Peyer's patch (tissue), 4 donors: ENCODE measurements around the gene DNAJC17. TPM values are rescaled to one million over a fixed set of nuclear protein-coding genes. Genes with fewer than 3 reads are reported as not detected.

Experiments
- DNase-seq, 3 donors: peaks; one replicate each; pipeline ENCODE4 v3.0.0-alpha.2; 2017 to 2019
- H3K27ac ChIP-seq, 4 donors: fragments of 200-600 bp; sonication (generic); one replicate each; pipeline ENCODE4 v1.5.1; 2016 to 2019
- H3K27me3 ChIP-seq, 2 donors: fragments of 200-600 bp; sonication (generic); one replicate each; pipeline ENCODE4 v1.5.1; 2019
- H3K36me3 ChIP-seq, 3 donors: fragments of 200-600 bp; sonication (generic); one replicate each; pipeline ENCODE4 v1.5.1; 2016 to 2019
- H3K4me1 ChIP-seq, 4 donors: fragments of 200-600 bp; sonication (generic); one replicate each; pipeline ENCODE4 v1.5.1; 2016 to 2019
- H3K4me3 ChIP-seq, 4 donors: fragments of 200-600 bp; sonication (generic); 1 replicate in 3 of 4; 2 replicates in 1 of 4; pipeline ENCODE4 v1.5.1; 2016 to 2019; ENCODE audit warnings: mild to moderate bottlenecking in 1 of 4
- H3K9me3 ChIP-seq, 4 donors: fragments of 200-600 bp; sonication (generic); one replicate each; pipeline ENCODE4 v1.5.1; 2016 to 2019; ENCODE audit warnings: mild to moderate bottlenecking in 1 of 4
- POLR2A ChIP-seq, 2 donors: fragments of 450-650 bp; IDR thresholded peaks; one replicate each; pipeline ENCODE4 v1.5.1; 2017; ENCODE audit warnings: antibody characterized with exemption in 2 of 2, mild to moderate bottlenecking in 2 of 2, moderate library complexity in 2 of 2
- total RNA-seq, 4 donors: library from RNA; depleted of rRNA; stranded (reverse); fragments of >200 nt; gene quantifications; one replicate each; pipeline ENCODE4 v1.1.0, GENCODE V29; 2016
- TF ChIP-seq, protein P1 (sequence below), 6 experiments: fragments of 450-650 bp in 4 of 6; fragments of 200-600 bp in 2 of 6; sonication (generic) in 1 of 6; IDR thresholded peaks; one replicate each; pipeline ENCODE4 v1.5.1; 2017 to 2019; ENCODE audit warnings: antibody characterized with exemption in 6 of 6, mild to moderate bottlenecking in 3 of 6, moderate library complexity in 1 of 6

The DNAJC17 gene
- total RNA-seq, 4 donors from 2014 or later, result 26.9 to 37.1 (median 32.9) TPM

DNA sequence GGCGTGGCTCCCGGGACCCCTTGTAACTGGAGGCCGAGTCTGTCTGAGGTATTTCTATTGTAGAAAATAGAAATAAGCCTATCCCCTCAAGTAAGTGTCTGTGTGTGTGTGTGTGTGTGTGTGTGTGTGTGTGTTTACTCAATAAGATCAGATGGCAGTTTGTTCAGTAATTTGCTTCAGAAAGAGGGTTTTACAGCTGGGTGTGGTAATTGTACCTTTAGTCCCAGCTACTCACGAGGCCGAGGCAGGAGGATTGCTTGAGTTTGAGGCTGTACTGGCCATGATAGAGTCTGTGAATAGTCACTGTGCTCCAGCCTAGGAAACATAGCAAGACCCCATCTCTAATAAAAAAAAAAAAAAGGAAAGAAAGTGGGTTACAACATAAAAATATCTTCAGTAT lies 45.3 kb upstream of the DNAJC17 start:
- DNase-seq, result peak in 1 of 3 donors; percentile 75
- Histone ChIP-seq H3K9me3 (no peaks in the 10 kb centered on the region), H3K4me1 (peaks cover 3 to 49% (median 7%) of the 10 kb centered on the region in 4 donors), H3K4me3 (peak overlapping the region in 1 of 4 donors; percentile 13), H3K27me3 (no peaks in the 10 kb centered on the region), H3K27ac (peak overlapping the region in 3 of 4 donors; percentile 12 to 83 (median 52)), H3K36me3 (peaks cover 0 to 55% (median 0%) of the 10 kb centered on the region in 3 donors)
- peak in 1 of 2 donors; percentile 10 for TF ChIP-seq POLR2A (IDR thresholded peaks at IDR 0.05)
- TF ChIP-seq, protein P1, sequence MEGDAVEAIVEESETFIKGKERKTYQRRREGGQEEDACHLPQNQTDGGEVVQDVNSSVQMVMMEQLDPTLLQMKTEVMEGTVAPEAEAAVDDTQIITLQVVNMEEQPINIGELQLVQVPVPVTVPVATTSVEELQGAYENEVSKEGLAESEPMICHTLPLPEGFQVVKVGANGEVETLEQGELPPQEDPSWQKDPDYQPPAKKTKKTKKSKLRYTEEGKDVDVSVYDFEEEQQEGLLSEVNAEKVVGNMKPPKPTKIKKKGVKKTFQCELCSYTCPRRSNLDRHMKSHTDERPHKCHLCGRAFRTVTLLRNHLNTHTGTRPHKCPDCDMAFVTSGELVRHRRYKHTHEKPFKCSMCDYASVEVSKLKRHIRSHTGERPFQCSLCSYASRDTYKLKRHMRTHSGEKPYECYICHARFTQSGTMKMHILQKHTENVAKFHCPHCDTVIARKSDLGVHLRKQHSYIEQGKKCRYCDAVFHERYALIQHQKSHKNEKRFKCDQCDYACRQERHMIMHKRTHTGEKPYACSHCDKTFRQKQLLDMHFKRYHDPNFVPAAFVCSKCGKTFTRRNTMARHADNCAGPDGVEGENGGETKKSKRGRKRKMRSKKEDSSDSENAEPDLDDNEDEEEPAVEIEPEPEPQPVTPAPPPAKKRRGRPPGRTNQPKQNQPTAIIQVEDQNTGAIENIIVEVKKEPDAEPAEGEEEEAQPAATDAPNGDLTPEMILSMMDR (IDR thresholded peaks at IDR 0.05), result no peak

DNA sequence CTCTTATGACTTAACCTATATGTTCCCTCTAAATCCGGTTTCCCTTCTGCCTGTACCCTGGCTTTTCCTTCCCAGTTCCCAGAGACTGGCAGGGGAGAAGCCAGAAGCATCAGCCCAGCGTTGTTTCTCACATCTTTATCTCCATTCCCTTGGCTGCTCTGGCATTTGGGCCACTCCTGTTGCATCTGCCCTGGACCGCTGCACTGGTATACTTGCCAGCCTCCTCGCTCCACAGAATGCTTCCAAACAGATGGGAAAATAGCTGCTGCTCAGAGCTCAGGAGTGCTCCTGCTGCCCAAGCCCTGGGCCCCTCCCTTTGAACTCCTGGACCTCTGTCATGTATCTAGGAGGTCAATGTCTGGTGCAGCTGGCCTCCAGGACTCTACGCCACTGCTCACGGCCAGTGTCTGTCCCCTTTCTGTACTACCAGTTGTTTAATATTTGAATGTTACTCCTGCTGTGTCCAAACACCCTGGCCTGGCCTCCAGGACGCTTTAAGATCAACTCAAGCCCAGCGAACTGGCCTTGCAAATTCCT lies 43.4 kb upstream of the DNAJC17 start:
- peak overlapping the region in 1 of 4 donors; percentile 21 for H3K4me3 ChIP-seq
- H3K4me1 ChIP-seq, result peaks cover 9 to 51% (median 12%) of the 10 kb centered on the region in 4 donors
- no peaks in the 10 kb centered on the region for H3K27me3 ChIP-seq
- peaks cover 0 to 48% (median 0%) of the 10 kb centered on the region in 3 donors for H3K36me3 ChIP-seq
- TF ChIP-seq POLR2A (IDR thresholded peaks at IDR 0.05), result no peak
- TF ChIP-seq, protein P1 (IDR thresholded peaks at IDR 0.05), result no peak
- H3K27ac ChIP-seq, result peak overlapping the region in 3 of 4 donors; percentile 46 to 63 (median 52)
- DNase-seq, result peak in 1 of 3 donors; percentile 74
- H3K9me3 ChIP-seq, result no peaks in the 10 kb centered on the region

DNA sequence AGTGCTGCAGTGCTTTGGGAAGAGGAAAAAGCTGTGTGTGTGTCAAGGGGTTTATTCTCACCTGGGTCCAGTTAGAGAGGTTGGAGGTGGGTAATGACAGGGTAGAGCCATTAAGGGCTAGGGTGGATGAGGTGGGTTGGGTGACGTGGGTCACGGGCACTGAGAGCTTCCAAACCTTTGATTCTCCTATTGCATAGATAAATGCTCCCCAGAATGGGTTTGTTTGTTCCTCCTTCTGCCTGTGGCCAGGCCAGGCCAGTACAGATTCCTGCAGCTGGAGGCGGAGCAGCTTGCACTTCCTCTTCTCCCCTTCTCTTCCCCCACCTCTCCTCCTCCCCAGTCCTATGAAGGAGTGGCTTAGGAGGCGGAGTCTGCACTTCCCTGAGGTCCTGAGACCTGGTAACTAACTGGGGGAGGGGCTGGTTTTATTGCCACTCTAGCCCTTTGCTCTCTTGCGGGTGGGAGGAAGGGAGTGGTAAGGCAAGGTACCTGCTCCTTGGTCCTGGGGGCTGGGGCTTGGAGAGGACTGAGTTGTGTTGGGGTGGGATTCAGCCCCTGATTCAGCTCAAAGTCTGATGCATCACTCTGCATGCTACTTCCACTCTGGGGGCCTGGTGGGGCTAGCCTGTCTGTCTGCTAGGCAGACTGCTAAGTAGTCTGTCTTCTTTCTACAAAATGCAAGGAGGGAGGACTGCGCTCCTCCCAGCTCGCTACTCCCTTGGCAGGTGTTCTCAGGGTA lies 40.1 kb upstream of the DNAJC17 start:
- H3K36me3 ChIP-seq, result peaks cover 0 to 18% (median 0%) of the 10 kb centered on the region in 3 donors
- H3K27me3 ChIP-seq, result no peaks in the 10 kb centered on the region
- peak overlapping the region in 3 of 4 donors; percentile 11 to 73 (median 69) for H3K4me3 ChIP-seq
- peaks cover 4 to 41% (median 16%) of the 10 kb centered on the region in 4 donors for H3K4me1 ChIP-seq
- H3K9me3 ChIP-seq, result no peaks in the 10 kb centered on the region
- DNase-seq, result peak; percentile 55 to 92 (median 86)
- TF ChIP-seq, protein P1 (IDR thresholded peaks at IDR 0.05), result peak in 3 of 6 experiments; percentile 46 to 55 (median 48)
- peak; percentile 62 to 96 for TF ChIP-seq POLR2A (IDR thresholded peaks at IDR 0.05)
- peak overlapping the region; percentile 62 to 94 (median 88) for H3K27ac ChIP-seq

DNA sequence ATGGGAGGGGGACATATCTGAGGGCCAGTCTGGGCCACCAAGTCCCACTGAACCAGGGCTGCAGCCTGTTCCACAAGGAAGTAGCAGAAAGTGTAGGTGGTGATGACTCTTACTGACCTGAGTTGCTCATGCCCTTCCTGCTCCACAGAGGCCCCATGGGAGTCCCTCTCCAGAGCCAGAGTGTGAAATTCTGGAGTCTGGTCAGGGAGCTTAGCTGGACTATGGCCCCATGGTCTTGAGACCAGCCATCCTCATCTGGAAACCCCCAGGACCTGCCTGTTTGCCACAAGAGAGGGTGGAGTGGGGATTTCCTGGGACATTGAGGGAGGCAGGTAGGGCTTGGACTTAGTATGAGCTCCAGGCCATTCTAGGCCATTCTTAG lies 39.6 kb upstream of the DNAJC17 start:
- Histone ChIP-seq H3K4me1 (peaks cover 0 to 36% (median 14%) of the 10 kb centered on the region in 4 donors), H3K4me3 (peak overlapping the region in 2 of 4 donors; percentile 69 to 73), H3K27ac (peak overlapping the region; percentile 62 to 94 (median 88)), H3K36me3 (peaks cover 0 to 18% (median 0%) of the 10 kb centered on the region in 3 donors), H3K27me3 (no peaks in the 10 kb centered on the region), H3K9me3 (no peaks in the 10 kb centered on the region)
- peak in 1 of 3 donors; percentile 51 for DNase-seq
- TF ChIP-seq, protein P1 (IDR thresholded peaks at IDR 0.05), result no peak
- peak in 1 of 2 donors; percentile 39 for TF ChIP-seq POLR2A (IDR thresholded peaks at IDR 0.05)

DNA sequence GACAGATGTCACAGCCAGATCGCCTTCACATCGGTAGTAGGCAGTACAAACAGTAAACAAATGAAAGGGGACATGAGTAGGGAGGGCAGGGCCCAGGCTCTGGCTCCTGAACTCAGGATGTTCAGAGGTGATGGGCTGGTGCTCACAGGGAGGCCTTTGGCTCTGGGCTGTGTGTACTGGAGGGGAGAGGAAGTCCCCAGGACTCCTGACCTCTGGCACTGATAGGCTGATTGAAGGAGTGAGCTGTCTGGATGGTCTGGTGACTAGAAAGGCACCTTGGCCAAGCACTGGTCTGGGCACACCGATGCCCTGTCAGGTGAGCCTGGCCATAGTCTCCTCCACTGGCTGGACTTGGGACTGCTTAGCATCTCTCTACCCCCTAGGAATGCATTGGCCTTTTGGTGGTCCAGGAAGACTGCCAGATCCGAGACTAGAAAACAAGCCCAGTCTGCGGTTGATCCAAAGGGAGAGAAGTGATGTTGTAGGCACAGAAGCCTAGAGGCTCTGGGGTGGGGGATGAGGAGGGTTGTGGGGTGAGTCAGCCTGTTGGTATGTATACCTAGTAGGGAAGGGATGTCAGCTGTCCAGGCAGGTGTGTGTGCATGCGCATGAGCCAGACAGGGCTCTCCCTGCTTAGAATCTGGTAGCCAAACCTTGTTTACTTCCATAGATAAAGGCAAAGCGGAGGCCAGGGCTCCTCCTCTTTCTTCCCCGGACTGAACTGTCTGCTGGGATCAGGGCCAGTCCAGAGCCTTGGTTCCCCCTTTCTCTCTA lies 38.4 kb upstream of the DNAJC17 start:
- Histone ChIP-seq H3K9me3 (no peaks in the 10 kb centered on the region), H3K27me3 (no peaks in the 10 kb centered on the region), H3K27ac (peak overlapping the region in 3 of 4 donors; percentile 83 to 94 (median 92)), H3K36me3 (peaks cover 0 to 9% (median 0%) of the 10 kb centered on the region in 3 donors), H3K4me3 (peak overlapping the region in 3 of 4 donors; percentile 60 to 73 (median 69)), H3K4me1 (peaks cover 0 to 25% (median 14%) of the 10 kb centered on the region in 4 donors)
- peak in 2 of 3 donors; percentile 82 to 87 for DNase-seq
- TF ChIP-seq, protein P1 (IDR thresholded peaks at IDR 0.05), result no peak
- peak; percentile 71 to 83 for TF ChIP-seq POLR2A (IDR thresholded peaks at IDR 0.05)
